H1 (cell line): ENCODE results near the gene IKZF3. TPM values are rescaled to one million over a fixed set of nuclear protein-coding genes. Genes with fewer than 3 reads are reported as not detected.

Experiments
- JUND ChIP-seq: IDR thresholded peaks from 2 replicates; pipeline ENCODE4 v1.6.1; 2011; ENCODE audit warnings: mild to moderate bottlenecking, improper control_type of control experiment, low read length
- KDM5A ChIP-seq: fragments of 200-600 bp; IDR thresholded peaks from 2 replicates; pipeline ENCODE4 v1.7.1; 2012; ENCODE audit warnings: mild to moderate bottlenecking, low read length, inconsistent platforms, mixed read lengths
- POLR2AphosphoS5 ChIP-seq: IDR thresholded peaks from 2 replicates; pipeline ENCODE4 v1.6.1; 2011; ENCODE audit warnings: low read depth, low read length
- SUZ12 ChIP-seq: fragments of 200-600 bp; sonication (generic); IDR thresholded peaks from 2 replicates; pipeline ENCODE4 v1.6.1; 2012; ENCODE audit warnings: mild to moderate bottlenecking, inconsistent platforms, low read length, moderate library complexity, mixed read lengths
- TAF7 ChIP-seq: optimal IDR thresholded peaks from 2 replicates; pipeline ENCODE3; 2011; ENCODE audit warnings: low read depth, mild to moderate bottlenecking, inconsistent platforms, low read length, moderate library complexity, borderline replicate concordance
- polyA plus RNA-seq, 7 experiments: library from polyadenylated mRNA; depleted of rRNA in 3 of 7; stranded (reverse) in 5 of 7; unstranded in 2 of 7; fragments of >200 nt in 5 of 7; fragments of 200-250 nt in 2 of 7; gene quantifications; 1 replicate in 5 of 7; 2 replicates in 1 of 7; 4 replicates in 1 of 7; pipeline versions ENCODE4 v1.2.1 to v1.2.3, GENCODE V29; 2011 to 2013; ENCODE audit warnings: missing spikeins in 2 of 7, mixed read lengths in 2 of 7
- total RNA-seq: library from RNA; stranded (reverse); fragmentation: NEBNext Ultra II Directional; extraction: Animal tissue kit (Norgen Biotek cat#: 25700); gene quantifications from 2 replicates; pipeline ENCODE4 v1.2.1, GENCODE V29; 2021
- TF ChIP-seq, protein P1 (sequence below), 3 experiments: IDR thresholded peaks; 1 replicate in 2 of 3; 2 replicates in 1 of 3; pipeline versions ENCODE4 v1.5.1 to v1.6.1; 2011; ENCODE audit warnings: low read length in 3 of 3, mild to moderate bottlenecking in 3 of 3, inconsistent platforms in 2 of 3, low read depth in 1 of 3, moderate library complexity in 1 of 3; ENCODE audit not compliant: insufficient read depth in 1 of 3; ENCODE audit errors: control extremely low read depth in 1 of 3
- TF ChIP-seq, protein P2 (sequence below): fragments of 300-600 bp; sonication (generic); IDR thresholded peaks from 2 replicates; pipeline ENCODE4 v1.7.1; 2012; ENCODE audit warnings: low read length, moderate library complexity, mild to moderate bottlenecking, inconsistent platforms; ENCODE audit not compliant: insufficient replicate concordance

IKZF3 gene
- total and polyA plus RNA-seq, 2 of the 8 experiments (the other 6 are each of a cell fraction or from before 2014, with no cell fraction given): 0.23 to 0.56 TPM

DNA sequence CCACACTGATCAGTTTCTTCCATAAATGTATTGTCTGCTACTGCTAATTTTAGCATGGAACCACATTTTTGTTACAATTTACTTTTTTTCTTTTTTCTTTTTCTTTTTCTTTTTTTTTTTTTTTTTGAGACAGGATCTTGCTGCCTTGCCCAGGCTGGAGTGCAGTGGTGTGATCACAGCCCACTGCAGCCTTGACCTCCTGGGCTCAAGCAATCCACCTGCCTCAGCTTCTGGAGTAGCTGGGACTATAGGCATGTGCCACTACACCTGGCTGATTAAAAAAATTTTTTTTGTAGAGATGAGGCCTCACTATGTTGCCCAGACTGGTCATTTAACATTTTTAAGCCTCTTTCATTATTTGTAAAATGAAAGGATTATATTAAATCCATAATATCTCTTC is 23.0 kb upstream of the IKZF3 start (continued):
- TF ChIP-seq, protein P1, sequence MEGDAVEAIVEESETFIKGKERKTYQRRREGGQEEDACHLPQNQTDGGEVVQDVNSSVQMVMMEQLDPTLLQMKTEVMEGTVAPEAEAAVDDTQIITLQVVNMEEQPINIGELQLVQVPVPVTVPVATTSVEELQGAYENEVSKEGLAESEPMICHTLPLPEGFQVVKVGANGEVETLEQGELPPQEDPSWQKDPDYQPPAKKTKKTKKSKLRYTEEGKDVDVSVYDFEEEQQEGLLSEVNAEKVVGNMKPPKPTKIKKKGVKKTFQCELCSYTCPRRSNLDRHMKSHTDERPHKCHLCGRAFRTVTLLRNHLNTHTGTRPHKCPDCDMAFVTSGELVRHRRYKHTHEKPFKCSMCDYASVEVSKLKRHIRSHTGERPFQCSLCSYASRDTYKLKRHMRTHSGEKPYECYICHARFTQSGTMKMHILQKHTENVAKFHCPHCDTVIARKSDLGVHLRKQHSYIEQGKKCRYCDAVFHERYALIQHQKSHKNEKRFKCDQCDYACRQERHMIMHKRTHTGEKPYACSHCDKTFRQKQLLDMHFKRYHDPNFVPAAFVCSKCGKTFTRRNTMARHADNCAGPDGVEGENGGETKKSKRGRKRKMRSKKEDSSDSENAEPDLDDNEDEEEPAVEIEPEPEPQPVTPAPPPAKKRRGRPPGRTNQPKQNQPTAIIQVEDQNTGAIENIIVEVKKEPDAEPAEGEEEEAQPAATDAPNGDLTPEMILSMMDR (IDR thresholded peaks at IDR 0.05; ENCODE audit: control extremely low read depth in 1 of 3, insufficient read depth in 1 of 3, low read depth in 1 of 3, low read length in 3 of 3): no peak
- TF ChIP-seq JUND (no peak), KDM5A (no peak), TAF7 (no peak), POLR2AphosphoS5 (no peak), SUZ12 (no peak)
- TF ChIP-seq, protein P2, sequence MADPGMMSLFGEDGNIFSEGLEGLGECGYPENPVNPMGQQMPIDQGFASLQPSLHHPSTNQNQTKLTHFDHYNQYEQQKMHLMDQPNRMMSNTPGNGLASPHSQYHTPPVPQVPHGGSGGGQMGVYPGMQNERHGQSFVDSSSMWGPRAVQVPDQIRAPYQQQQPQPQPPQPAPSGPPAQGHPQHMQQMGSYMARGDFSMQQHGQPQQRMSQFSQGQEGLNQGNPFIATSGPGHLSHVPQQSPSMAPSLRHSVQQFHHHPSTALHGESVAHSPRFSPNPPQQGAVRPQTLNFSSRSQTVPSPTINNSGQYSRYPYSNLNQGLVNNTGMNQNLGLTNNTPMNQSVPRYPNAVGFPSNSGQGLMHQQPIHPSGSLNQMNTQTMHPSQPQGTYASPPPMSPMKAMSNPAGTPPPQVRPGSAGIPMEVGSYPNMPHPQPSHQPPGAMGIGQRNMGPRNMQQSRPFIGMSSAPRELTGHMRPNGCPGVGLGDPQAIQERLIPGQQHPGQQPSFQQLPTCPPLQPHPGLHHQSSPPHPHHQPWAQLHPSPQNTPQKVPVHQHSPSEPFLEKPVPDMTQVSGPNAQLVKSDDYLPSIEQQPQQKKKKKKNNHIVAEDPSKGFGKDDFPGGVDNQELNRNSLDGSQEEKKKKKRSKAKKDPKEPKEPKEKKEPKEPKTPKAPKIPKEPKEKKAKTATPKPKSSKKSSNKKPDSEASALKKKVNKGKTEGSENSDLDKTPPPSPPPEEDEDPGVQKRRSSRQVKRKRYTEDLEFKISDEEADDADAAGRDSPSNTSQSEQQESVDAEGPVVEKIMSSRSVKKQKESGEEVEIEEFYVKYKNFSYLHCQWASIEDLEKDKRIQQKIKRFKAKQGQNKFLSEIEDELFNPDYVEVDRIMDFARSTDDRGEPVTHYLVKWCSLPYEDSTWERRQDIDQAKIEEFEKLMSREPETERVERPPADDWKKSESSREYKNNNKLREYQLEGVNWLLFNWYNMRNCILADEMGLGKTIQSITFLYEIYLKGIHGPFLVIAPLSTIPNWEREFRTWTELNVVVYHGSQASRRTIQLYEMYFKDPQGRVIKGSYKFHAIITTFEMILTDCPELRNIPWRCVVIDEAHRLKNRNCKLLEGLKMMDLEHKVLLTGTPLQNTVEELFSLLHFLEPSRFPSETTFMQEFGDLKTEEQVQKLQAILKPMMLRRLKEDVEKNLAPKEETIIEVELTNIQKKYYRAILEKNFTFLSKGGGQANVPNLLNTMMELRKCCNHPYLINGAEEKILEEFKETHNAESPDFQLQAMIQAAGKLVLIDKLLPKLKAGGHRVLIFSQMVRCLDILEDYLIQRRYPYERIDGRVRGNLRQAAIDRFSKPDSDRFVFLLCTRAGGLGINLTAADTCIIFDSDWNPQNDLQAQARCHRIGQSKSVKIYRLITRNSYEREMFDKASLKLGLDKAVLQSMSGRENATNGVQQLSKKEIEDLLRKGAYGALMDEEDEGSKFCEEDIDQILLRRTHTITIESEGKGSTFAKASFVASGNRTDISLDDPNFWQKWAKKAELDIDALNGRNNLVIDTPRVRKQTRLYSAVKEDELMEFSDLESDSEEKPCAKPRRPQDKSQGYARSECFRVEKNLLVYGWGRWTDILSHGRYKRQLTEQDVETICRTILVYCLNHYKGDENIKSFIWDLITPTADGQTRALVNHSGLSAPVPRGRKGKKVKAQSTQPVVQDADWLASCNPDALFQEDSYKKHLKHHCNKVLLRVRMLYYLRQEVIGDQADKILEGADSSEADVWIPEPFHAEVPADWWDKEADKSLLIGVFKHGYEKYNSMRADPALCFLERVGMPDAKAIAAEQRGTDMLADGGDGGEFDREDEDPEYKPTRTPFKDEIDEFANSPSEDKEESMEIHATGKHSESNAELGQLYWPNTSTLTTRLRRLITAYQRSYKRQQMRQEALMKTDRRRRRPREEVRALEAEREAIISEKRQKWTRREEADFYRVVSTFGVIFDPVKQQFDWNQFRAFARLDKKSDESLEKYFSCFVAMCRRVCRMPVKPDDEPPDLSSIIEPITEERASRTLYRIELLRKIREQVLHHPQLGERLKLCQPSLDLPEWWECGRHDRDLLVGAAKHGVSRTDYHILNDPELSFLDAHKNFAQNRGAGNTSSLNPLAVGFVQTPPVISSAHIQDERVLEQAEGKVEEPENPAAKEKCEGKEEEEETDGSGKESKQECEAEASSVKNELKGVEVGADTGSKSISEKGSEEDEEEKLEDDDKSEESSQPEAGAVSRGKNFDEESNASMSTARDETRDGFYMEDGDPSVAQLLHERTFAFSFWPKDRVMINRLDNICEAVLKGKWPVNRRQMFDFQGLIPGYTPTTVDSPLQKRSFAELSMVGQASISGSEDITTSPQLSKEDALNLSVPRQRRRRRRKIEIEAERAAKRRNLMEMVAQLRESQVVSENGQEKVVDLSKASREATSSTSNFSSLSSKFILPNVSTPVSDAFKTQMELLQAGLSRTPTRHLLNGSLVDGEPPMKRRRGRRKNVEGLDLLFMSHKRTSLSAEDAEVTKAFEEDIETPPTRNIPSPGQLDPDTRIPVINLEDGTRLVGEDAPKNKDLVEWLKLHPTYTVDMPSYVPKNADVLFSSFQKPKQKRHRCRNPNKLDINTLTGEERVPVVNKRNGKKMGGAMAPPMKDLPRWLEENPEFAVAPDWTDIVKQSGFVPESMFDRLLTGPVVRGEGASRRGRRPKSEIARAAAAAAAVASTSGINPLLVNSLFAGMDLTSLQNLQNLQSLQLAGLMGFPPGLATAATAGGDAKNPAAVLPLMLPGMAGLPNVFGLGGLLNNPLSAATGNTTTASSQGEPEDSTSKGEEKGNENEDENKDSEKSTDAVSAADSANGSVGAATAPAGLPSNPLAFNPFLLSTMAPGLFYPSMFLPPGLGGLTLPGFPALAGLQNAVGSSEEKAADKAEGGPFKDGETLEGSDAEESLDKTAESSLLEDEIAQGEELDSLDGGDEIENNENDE: no peak
- TF ChIP-seq, all 59 proteins: peak for 0
